SK-N-SH (cell line): ENCODE data around the gene PIGN. TPM values are rescaled to one million over a fixed set of nuclear protein-coding genes. Genes with fewer than 3 reads are reported as not detected.

Experiments
- CTCF ChIA-PET: fragments of 300-600, 350-600 bp; formaldehyde crosslinking; extraction: SDS; loops from one replicate; lab custom pipeline; 2021; lab: Yijun Ruan, JAX
- POLR2A ChIA-PET: fragments of 350-600 bp; sonication (Branson Sonifier 250); formaldehyde crosslinking; extraction: SDS; loops from one replicate; lab custom pipeline; 2020; ENCODE audit warnings: antibody characterized with exemption, inconsistent platforms; lab: Yijun Ruan, JAX
- DNase-seq: peaks from one replicate; pipeline ENCODE4 v3.0.0; 2012
- H2AFZ ChIP-seq: fragments of 200-600 bp; sonication (generic); 2 replicates; pipeline ENCODE4 v1.8.1; 2016; ENCODE audit warnings: antibody characterized with exemption, mild to moderate bottlenecking, low read depth
- H3F3A ChIP-seq: fragments of 200-600 bp; sonication (generic); replicated peaks from 2 replicates; pipeline ENCODE3; 2016; ENCODE audit warnings: antibody characterized with exemption, mild to moderate bottlenecking; ENCODE audit not compliant: insufficient read depth
- H3K27ac ChIP-seq, 2 experiments: fragments of 200-500 bp in 1 of 2; fragments of 200-600 bp in 1 of 2; sonication (Bioruptor generic) in 1 of 2; sonication (generic), shearing (Covaris generic) in 1 of 2; 2 replicates each; pipeline versions ENCODE4 v1.5.1 to v1.6.1; 2014 to 2016; ENCODE audit warnings: low read depth in 2 of 2, inconsistent platforms in 1 of 2, low read length in 1 of 2, mild to moderate bottlenecking in 1 of 2, mixed read lengths in 1 of 2
- H3K27me3 ChIP-seq: fragments of 200-600 bp; sonication (generic), shearing (Covaris generic); 2 replicates; pipeline ENCODE4 v1.6.1; 2016; ENCODE audit warnings: mixed run types; ENCODE audit not compliant: insufficient read depth
- H3K36me3 ChIP-seq, 2 experiments: fragments of 200-500 bp in 1 of 2; fragments of 200-600 bp in 1 of 2; sonication (Bioruptor generic) in 1 of 2; sonication (generic) in 1 of 2; replicated peaks in 1 of 2; 2 replicates each; pipeline versions ENCODE3 to v1.5.1; 2014 to 2016; ENCODE audit warnings: low read length in 1 of 2, mild to moderate bottlenecking in 1 of 2; ENCODE audit not compliant: insufficient read depth in 2 of 2, control insufficient read depth in 1 of 2
- H3K4me1 ChIP-seq, 2 experiments: fragments of 200-500 bp in 1 of 2; fragments of 200-600 bp in 1 of 2; sonication (Bioruptor generic) in 1 of 2; sonication (generic), shearing (Covaris generic) in 1 of 2; 2 replicates each; pipeline versions ENCODE4 v1.5.1 to v1.6.1; 2014 to 2016; ENCODE audit warnings: low read depth in 1 of 2, low read length in 1 of 2, mixed run types in 1 of 2; ENCODE audit not compliant: insufficient read depth in 2 of 2, control insufficient read depth in 1 of 2
- H3K4me2 ChIP-seq: fragments of 200-600 bp; sonication (generic), shearing (Covaris generic); 2 replicates; pipeline ENCODE4 v1.6.1; 2017; ENCODE audit warnings: mixed run types
- H3K4me3 ChIP-seq, 2 experiments: fragments of 200-500 bp in 1 of 2; fragments of 200-600 bp in 1 of 2; sonication (Bioruptor generic) in 1 of 2; sonication (generic), shearing (Covaris generic) in 1 of 2; 2 replicates each; pipeline versions ENCODE4 v1.5.1 to v1.8.1; 2014 to 2016; ENCODE audit warnings: low read depth in 2 of 2, inconsistent platforms in 1 of 2, low read length in 1 of 2, mild to moderate bottlenecking in 1 of 2, mixed read lengths in 1 of 2, moderate library complexity in 1 of 2
- H3K79me2 ChIP-seq: fragments of 200-600 bp; sonication (generic); 2 replicates; pipeline ENCODE4 v1.8.1; 2017; ENCODE audit warnings: mild to moderate bottlenecking; ENCODE audit not compliant: insufficient read depth
- H3K9ac ChIP-seq: fragments of 200-600 bp; sonication (generic); 2 replicates; pipeline ENCODE4 v1.6.1; 2017; ENCODE audit warnings: mixed run types
- H3K9me2 ChIP-seq: fragments of 200-600 bp; sonication (generic); 2 replicates; pipeline ENCODE4 v1.6.1; 2017; ENCODE audit warnings: mixed run types
- H3K9me3 ChIP-seq: fragments of 200-600 bp; sonication (generic); 2 replicates; pipeline ENCODE4 v1.6.1; 2017; ENCODE audit warnings: mixed run types, mild to moderate bottlenecking, moderate library complexity
- H4K20me1 ChIP-seq: fragments of 200-600 bp; sonication (generic); 2 replicates; pipeline ENCODE4 v1.6.1; 2017; ENCODE audit warnings: mild to moderate bottlenecking, mixed run types; ENCODE audit not compliant: insufficient read depth
- FOXJ3 ChIP-seq: sonication (generic); formaldehyde crosslinking; IDR thresholded peaks from 2 replicates; pipeline ENCODE4 v1.5.1; 2020; ENCODE audit warnings: mild to moderate bottlenecking, missing genetic modification reagents
- GATA2 ChIP-seq: sonication (generic); formaldehyde crosslinking; IDR thresholded peaks from 2 replicates; pipeline ENCODE4 v1.5.0; 2020; ENCODE audit warnings: mild to moderate bottlenecking, missing genetic modification reagents
- NFIC ChIP-seq: IDR thresholded peaks from 2 replicates; pipeline ENCODE4 v1.4.0; 2012; ENCODE audit warnings: borderline replicate concordance
- PBX3 ChIP-seq: IDR thresholded peaks from 2 replicates; pipeline ENCODE4; 2012
- RAD21 ChIP-seq: IDR thresholded peaks from 2 replicates; pipeline ENCODE4 v1.6.1; 2012; ENCODE audit warnings: mild to moderate bottlenecking, low read length
- RFX5 ChIP-seq: IDR thresholded peaks from 2 replicates; pipeline ENCODE4 v1.6.1; 2012; ENCODE audit warnings: mild to moderate bottlenecking, improper control_type of control experiment, low read length
- RXRA ChIP-seq: IDR thresholded peaks from 2 replicates; pipeline ENCODE4 v1.4.0; 2012; ENCODE audit warnings: low read depth, mild to moderate bottlenecking, borderline replicate concordance
- SIN3A ChIP-seq: IDR thresholded peaks from 2 replicates; pipeline ENCODE4 v1.6.1; 2012; ENCODE audit warnings: low read depth, mild to moderate bottlenecking, low read length, moderate library complexity, borderline replicate concordance
- TAF1 ChIP-seq: IDR thresholded peaks from 2 replicates; pipeline ENCODE4 v1.6.1; 2012; ENCODE audit warnings: low read depth, mild to moderate bottlenecking, low read length, moderate library complexity, borderline replicate concordance
- TEAD4 ChIP-seq: IDR thresholded peaks from 2 replicates; pipeline ENCODE4 v1.4.0; 2012; ENCODE audit warnings: mild to moderate bottlenecking, borderline replicate concordance; ENCODE audit not compliant: insufficient read depth
- USF2 ChIP-seq: fragments of 150-350 bp; IDR thresholded peaks from 2 replicates; pipeline ENCODE4 v1.6.1; 2017; ENCODE audit warnings: antibody characterized with exemption, low read length, low read depth, borderline replicate concordance
- WGBS: methylation state at CpG from one replicate; pipeline ENCODE4 v1.1.6; 2017; ENCODE audit warnings: low lambda C conversion rate; 5-methylcytosine and 5-hydroxymethylcytosine counted together
- polyA plus RNA-seq, 3 experiments: library from polyadenylated mRNA; depleted of rRNA; stranded (reverse); fragments of >200 nt; gene quantifications; 2 replicates each; pipeline ENCODE4 v1.2.3, GENCODE V29; 2012
- TF ChIP-seq, protein P1 (sequence below): IDR thresholded peaks from 2 replicates; pipeline ENCODE4 v1.6.1; 2012; ENCODE audit warnings: mild to moderate bottlenecking, low read depth, low read length, moderate library complexity
- TF ChIP-seq, protein P2 (sequence below): fragments of 200-600 bp; sonication (generic); IDR thresholded peaks from 2 replicates; pipeline ENCODE4 v1.6.1; 2017; ENCODE audit warnings: antibody characterized with exemption, mild to moderate bottlenecking, moderate library complexity
- TF ChIP-seq, protein P3 (sequence below): fragments of 150-350 bp; IDR thresholded peaks from 2 replicates; pipeline ENCODE4 v1.6.1; 2016; ENCODE audit warnings: mild to moderate bottlenecking, low read depth, low read length

Gene PIGN
- polyA plus RNA-seq, 1 of the 3 experiments (the other 2 are of a cell fraction): 6.1 TPM

DNA sequence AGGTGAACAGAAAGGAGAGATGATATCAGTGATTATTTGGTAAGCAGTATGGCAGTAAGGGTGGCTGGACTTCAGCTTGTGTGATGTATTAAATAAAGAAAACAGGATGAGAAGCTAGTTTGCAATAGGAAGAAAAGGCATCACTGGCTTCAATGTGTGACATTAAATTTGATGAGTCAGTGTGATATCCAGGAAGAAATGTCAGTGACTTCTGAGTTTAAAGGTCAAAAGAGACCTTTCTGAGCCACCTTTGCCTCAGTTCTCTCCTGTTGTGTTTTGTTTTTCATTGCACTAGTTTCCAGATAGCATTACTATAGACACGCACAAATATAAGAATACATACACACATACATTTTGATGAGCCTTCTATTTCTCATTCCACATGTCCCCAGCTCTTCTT lies 105.6 kb downstream of the PIGN start:
- H3K27me3 ChIP-seq: no peaks in the 10 kb centered on the region
- no peaks in the 10 kb centered on the region for H3K9me3 ChIP-seq
- H3K4me3 ChIP-seq: no peak overlapping the region
- H3K4me2 ChIP-seq: no peak overlapping the region
- H3K27ac ChIP-seq: no peak overlapping the region
- no peaks in the 10 kb centered on the region for H3K9me2 ChIP-seq
- no peaks in the 10 kb centered on the region for H4K20me1 ChIP-seq
- H2AFZ ChIP-seq: no peak overlapping the region
- no peak overlapping the region for H3K9ac ChIP-seq
- WGBS: 97% methylated on average over 1 of the region's 1 CpG
- no peak for DNase-seq
- H3K4me1 ChIP-seq: no peaks in the 10 kb centered on the region
- H3F3A ChIP-seq: no peaks in the 10 kb centered on the region
- POLR2A ChIA-PET: no interaction called here
- H3K79me2 ChIP-seq: no peaks in the 10 kb centered on the region
- H3K36me3 ChIP-seq: peaks cover 3 to 17% of the 10 kb centered on the region in 2 experiments
- CTCF ChIA-PET: interaction anchor here (0.7 kb wide), 1 partner anchor 1249 kb away, joined by 4 read pairs; no protein-coding TSS in a partner anchor
- TF ChIP-seq, protein P1, sequence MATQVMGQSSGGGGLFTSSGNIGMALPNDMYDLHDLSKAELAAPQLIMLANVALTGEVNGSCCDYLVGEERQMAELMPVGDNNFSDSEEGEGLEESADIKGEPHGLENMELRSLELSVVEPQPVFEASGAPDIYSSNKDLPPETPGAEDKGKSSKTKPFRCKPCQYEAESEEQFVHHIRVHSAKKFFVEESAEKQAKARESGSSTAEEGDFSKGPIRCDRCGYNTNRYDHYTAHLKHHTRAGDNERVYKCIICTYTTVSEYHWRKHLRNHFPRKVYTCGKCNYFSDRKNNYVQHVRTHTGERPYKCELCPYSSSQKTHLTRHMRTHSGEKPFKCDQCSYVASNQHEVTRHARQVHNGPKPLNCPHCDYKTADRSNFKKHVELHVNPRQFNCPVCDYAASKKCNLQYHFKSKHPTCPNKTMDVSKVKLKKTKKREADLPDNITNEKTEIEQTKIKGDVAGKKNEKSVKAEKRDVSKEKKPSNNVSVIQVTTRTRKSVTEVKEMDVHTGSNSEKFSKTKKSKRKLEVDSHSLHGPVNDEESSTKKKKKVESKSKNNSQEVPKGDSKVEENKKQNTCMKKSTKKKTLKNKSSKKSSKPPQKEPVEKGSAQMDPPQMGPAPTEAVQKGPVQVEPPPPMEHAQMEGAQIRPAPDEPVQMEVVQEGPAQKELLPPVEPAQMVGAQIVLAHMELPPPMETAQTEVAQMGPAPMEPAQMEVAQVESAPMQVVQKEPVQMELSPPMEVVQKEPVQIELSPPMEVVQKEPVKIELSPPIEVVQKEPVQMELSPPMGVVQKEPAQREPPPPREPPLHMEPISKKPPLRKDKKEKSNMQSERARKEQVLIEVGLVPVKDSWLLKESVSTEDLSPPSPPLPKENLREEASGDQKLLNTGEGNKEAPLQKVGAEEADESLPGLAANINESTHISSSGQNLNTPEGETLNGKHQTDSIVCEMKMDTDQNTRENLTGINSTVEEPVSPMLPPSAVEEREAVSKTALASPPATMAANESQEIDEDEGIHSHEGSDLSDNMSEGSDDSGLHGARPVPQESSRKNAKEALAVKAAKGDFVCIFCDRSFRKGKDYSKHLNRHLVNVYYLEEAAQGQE: no peak

- DNase-seq: no peak
- no peaks in the 10 kb centered on the region for H3K79me2 ChIP-seq
- H3K9me2 ChIP-seq: no peaks in the 10 kb centered on the region
- TF ChIP-seq TAF1: no peak
- no peak for TF ChIP-seq PBX3
- no peak for TF ChIP-seq RAD21
- no peak for TF ChIP-seq USF2
- TF ChIP-seq RXRA: no peak
- no peak for TF ChIP-seq NFIC
- TF ChIP-seq, protein P2, sequence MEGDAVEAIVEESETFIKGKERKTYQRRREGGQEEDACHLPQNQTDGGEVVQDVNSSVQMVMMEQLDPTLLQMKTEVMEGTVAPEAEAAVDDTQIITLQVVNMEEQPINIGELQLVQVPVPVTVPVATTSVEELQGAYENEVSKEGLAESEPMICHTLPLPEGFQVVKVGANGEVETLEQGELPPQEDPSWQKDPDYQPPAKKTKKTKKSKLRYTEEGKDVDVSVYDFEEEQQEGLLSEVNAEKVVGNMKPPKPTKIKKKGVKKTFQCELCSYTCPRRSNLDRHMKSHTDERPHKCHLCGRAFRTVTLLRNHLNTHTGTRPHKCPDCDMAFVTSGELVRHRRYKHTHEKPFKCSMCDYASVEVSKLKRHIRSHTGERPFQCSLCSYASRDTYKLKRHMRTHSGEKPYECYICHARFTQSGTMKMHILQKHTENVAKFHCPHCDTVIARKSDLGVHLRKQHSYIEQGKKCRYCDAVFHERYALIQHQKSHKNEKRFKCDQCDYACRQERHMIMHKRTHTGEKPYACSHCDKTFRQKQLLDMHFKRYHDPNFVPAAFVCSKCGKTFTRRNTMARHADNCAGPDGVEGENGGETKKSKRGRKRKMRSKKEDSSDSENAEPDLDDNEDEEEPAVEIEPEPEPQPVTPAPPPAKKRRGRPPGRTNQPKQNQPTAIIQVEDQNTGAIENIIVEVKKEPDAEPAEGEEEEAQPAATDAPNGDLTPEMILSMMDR: no peak
- TF ChIP-seq, protein P3, sequence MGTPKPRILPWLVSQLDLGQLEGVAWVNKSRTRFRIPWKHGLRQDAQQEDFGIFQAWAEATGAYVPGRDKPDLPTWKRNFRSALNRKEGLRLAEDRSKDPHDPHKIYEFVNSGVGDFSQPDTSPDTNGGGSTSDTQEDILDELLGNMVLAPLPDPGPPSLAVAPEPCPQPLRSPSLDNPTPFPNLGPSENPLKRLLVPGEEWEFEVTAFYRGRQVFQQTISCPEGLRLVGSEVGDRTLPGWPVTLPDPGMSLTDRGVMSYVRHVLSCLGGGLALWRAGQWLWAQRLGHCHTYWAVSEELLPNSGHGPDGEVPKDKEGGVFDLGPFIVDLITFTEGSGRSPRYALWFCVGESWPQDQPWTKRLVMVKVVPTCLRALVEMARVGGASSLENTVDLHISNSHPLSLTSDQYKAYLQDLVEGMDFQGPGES: no peak
- no peak for TF ChIP-seq FOXJ3 (CRISPR knock-in tag)
- no peak for TF ChIP-seq TEAD4
- no peak for TF ChIP-seq GATA2
- no peak for TF ChIP-seq SIN3A
- no peak for TF ChIP-seq RFX5
- TF ChIP-seq, all 33 proteins: peak for 0
- POLR2A ChIA-PET: no interaction called here
- Histone ChIP-seq H3K4me1 (no peaks in the 10 kb centered on the region), H3K4me2 (no peak overlapping the region), H3K4me3 (no peak overlapping the region), H4K20me1 (no peaks in the 10 kb centered on the region), H3K27ac (no peak overlapping the region), H3F3A (no peaks in the 10 kb centered on the region), H3K27me3 (no peaks in the 10 kb centered on the region), H3K9me3 (no peaks in the 10 kb centered on the region), H2AFZ (no peak overlapping the region), H3K36me3 (peaks cover 2 to 19% of the 10 kb centered on the region in 2 experiments), H3K9ac (no peak overlapping the region)
- CTCF ChIA-PET: interaction anchor here (0.6 to 0.7 kb wide), 2 partner anchors 506 to 1250 kb away, joined by 3 to 4 read pairs; no protein-coding TSS in a partner anchor
- 77% methylated on average over 5 of the region's 5 CpGs for WGBS
These were observed 106.5 kb downstream of the PIGN start for GRCh38 chr18:62080172-62080900.
